Tibial nerve (tissue), 4 donors: ENCODE results near the gene C11orf65. TPM values are rescaled to one million over a fixed set of nuclear protein-coding genes. Genes with fewer than 3 reads are reported as not detected.

ENCODE experiments used
- DNase-seq, 2 donors: peaks; one replicate each; pipeline ENCODE4 v3.0.0-alpha.2; 2019; ENCODE audit warnings: low spot score in 2 of 2
- H3K27ac ChIP-seq, 4 donors: fragments of 200-600 bp; sonication (generic) in 3 of 4; one replicate each; pipeline ENCODE4 v1.5.1; 2017 to 2019; ENCODE audit warnings: mild to moderate bottlenecking in 1 of 4
- H3K27me3 ChIP-seq, 2 donors: fragments of 200-600 bp; sonication (generic) in 1 of 2; one replicate each; pipeline versions ENCODE4 v1.5.1 to v1.6.0; 2017 to 2019
- H3K36me3 ChIP-seq, 3 donors: fragments of 200-600 bp; sonication (generic); one replicate each; pipeline ENCODE4 v1.5.1; 2018 to 2019
- H3K4me1 ChIP-seq, 4 donors: fragments of 200-600 bp; sonication (generic) in 3 of 4; one replicate each; pipeline ENCODE4 v1.5.1; 2017 to 2019
- H3K4me3 ChIP-seq, 4 donors: fragments of 200-600 bp; sonication (generic) in 3 of 4; one replicate each; pipeline ENCODE4 v1.5.1; 2017 to 2019; ENCODE audit warnings: mild to moderate bottlenecking in 1 of 4, moderate library complexity in 1 of 4
- H3K9me3 ChIP-seq, 4 donors: fragments of 200-600 bp; sonication (generic) in 3 of 4; one replicate each; pipeline ENCODE4 v1.5.1; 2017 to 2019
- EP300 ChIP-seq, 2 donors: sonication (generic); formaldehyde crosslinking; IDR thresholded peaks; one replicate each; pipeline ENCODE4 v1.6.1; 2017; ENCODE audit warnings: antibody characterized with exemption in 2 of 2, mild to moderate bottlenecking in 1 of 2
- POLR2A ChIP-seq, 2 donors: fragments of 450-650 bp; IDR thresholded peaks; one replicate each; pipeline ENCODE4 v1.6.1; 2017; ENCODE audit warnings: antibody characterized with exemption in 2 of 2, mild to moderate bottlenecking in 2 of 2, moderate library complexity in 2 of 2
- WGBS, 2 donors: methylation state at CpG; one replicate each; pipeline ENCODE4 v1.1.5; 2018; 5-methylcytosine and 5-hydroxymethylcytosine counted together
- total RNA-seq, 4 donors: library from RNA; depleted of rRNA; stranded (reverse); fragments of >200 nt; gene quantifications; one replicate each; pipeline ENCODE4 v1.1.0, GENCODE V29; 2016
- TF ChIP-seq, protein P1 (sequence below), 5 experiments: fragments of 200-600 bp in 3 of 5; fragments of 450-650 bp in 2 of 5; sonication (generic) in 3 of 5; IDR thresholded peaks; one replicate each; pipeline ENCODE4 v1.5.1; 2016 to 2019; ENCODE audit warnings: antibody characterized with exemption in 5 of 5, mild to moderate bottlenecking in 3 of 5, moderate library complexity in 2 of 5

The C11orf65 gene, protein sequence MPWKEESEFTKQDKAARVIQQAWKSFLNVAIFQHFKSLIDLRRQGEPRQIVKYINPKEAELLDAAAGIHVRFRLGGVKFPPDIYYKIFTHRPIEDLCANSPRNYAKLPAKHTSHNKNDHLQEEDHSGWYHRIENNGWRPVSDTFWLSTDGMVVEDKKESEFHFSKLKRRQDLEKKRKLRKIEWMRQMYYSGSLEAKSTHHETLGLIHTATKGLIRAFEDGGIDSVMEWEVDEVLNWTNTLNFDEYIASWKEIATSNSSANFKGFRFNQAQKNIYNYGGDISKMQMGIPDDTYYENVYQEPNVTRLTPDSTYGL
- total RNA-seq: 1 to 10 TPM in 1 of 4 donors, under 1 TPM in 2, not detected in 1; 0.59 to 3.7 (median 0.84) TPM

DNA sequence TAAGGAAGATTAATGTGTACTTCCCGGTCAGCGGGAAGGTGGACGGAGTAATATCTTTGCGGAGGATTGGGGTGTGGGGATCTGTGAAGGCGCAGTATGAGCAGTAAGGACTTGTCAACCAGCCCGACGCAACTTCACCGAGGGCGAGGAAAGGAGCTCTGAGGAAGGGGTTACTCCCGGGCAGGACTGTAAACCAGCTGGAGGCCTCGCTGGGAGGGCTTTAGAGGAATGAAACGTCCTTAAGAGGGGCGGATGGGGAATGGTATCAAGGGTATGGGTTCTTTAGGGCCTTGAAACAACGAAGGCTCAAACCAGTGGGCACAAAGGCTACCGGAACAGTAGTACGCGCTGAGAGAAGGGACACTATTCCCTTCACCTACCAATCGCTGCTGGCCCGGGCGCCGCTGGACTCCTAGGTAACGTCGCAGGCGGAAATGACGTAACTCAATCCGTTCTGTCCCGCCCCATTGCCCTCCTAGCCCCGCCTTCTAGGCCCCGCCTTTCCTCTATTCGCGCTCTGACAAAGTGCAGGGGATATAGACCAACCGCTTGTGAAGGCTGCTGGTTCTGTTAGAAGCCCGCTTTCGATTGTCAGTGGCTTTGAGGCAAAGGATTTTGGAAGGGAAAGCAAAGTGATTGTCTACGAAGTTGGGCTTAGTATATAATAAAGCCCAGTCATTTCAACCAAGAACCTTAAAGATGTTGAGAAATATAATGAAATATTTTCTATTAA lies at the start of gene C11orf65:
C11orf65 (minus strand) TSS at position 439 of the 733 bp plus-strand sequence. CDS start 5,970 bp downstream, outside the sequence.
- 0 to 1% methylated on average over 34 to 35 of the region's 35 CpGs for WGBS, 2 donors
- TF ChIP-seq, protein P1, sequence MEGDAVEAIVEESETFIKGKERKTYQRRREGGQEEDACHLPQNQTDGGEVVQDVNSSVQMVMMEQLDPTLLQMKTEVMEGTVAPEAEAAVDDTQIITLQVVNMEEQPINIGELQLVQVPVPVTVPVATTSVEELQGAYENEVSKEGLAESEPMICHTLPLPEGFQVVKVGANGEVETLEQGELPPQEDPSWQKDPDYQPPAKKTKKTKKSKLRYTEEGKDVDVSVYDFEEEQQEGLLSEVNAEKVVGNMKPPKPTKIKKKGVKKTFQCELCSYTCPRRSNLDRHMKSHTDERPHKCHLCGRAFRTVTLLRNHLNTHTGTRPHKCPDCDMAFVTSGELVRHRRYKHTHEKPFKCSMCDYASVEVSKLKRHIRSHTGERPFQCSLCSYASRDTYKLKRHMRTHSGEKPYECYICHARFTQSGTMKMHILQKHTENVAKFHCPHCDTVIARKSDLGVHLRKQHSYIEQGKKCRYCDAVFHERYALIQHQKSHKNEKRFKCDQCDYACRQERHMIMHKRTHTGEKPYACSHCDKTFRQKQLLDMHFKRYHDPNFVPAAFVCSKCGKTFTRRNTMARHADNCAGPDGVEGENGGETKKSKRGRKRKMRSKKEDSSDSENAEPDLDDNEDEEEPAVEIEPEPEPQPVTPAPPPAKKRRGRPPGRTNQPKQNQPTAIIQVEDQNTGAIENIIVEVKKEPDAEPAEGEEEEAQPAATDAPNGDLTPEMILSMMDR (IDR thresholded peaks at IDR 0.05): no peak
- TF ChIP-seq POLR2A (IDR thresholded peaks at IDR 0.05) (peak; percentile 96 to 99), EP300 (IDR thresholded peaks at IDR 0.05) (peak; percentile 66 to 99)
- H3K9me3 ChIP-seq: no peaks in the 10 kb centered on the region
- H3K36me3 ChIP-seq: no peaks in the 10 kb centered on the region
- no peaks in the 10 kb centered on the region for H3K27me3 ChIP-seq
- H3K4me3 ChIP-seq: peak within 1 kb of the TSS; percentile 50 to 80 (median 74)
- H3K27ac ChIP-seq: peak within 1 kb of the TSS; percentile 97 to 99 (median 97)
- DNase-seq: peak; percentile 94 to 96
- peaks cover 0 to 13% (median 5%) of the 10 kb centered on the region in 4 donors for H3K4me1 ChIP-seq

DNA sequence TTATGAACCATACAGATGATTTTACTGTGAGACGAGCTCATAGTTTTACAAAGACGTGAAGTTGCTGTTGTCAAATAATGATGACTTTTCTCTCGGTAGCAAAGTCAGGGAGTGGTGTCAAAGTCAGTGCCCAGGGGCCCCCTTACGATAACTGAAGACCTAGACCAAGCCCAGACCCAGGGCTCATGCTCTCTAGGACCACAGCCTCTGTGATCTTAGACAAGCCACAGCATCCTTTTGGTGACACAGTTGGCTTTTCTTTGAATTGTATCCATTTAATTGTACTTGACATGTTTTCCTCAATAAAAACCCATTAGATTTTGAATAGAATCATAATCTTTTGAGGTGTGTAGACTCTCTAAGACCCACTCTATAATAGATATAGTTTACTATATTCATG lies 48.8 kb upstream of the C11orf65 start:
- no peaks in the 10 kb centered on the region for H3K4me1 ChIP-seq
- no peak overlapping the region for H3K4me3 ChIP-seq
- TF ChIP-seq, protein P1 (IDR thresholded peaks at IDR 0.05): no peak
- TF ChIP-seq POLR2A (IDR thresholded peaks at IDR 0.05): no peak
- TF ChIP-seq EP300 (IDR thresholded peaks at IDR 0.05): no peak
- 88 to 91% methylated on average over 4 of the region's 4 CpGs for WGBS, 2 donors
- peaks cover 0 to 10% (median 0%) of the 10 kb centered on the region in 3 donors for H3K36me3 ChIP-seq
- no peak for DNase-seq
- no peaks in the 10 kb centered on the region for H3K27me3 ChIP-seq
- H3K27ac ChIP-seq: no peak overlapping the region
- H3K9me3 ChIP-seq: no peaks in the 10 kb centered on the region

DNA sequence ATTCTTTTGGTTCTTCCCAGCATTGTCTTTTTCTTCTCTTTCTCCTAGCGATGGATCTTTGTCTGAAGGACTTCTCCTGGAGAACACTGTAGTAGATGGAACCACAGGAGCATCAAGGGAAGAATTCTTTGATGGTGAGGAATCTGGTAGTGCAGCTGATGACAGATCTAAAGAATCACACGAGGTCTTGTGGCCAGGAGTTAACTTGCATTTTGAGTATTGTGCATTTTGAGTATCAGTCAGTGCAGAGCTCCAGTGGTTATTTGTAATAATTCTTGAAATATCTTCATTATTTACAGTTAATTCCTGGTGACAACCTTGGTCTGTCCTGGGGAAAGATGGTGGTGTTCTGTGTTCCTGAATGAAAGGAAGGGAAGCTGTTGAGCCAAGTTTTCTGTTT lies 45.4 kb upstream of the C11orf65 start:
- no peaks in the 10 kb centered on the region for H3K4me1 ChIP-seq
- H3K27me3 ChIP-seq: no peaks in the 10 kb centered on the region
- WGBS, 2 donors: 79 to 85% methylated on average over 2 of the region's 2 CpGs
- no peak overlapping the region for H3K4me3 ChIP-seq
- H3K9me3 ChIP-seq: no peaks in the 10 kb centered on the region
- DNase-seq: no peak
- peaks cover 0 to 10% (median 0%) of the 10 kb centered on the region in 3 donors for H3K36me3 ChIP-seq
- no peak overlapping the region for H3K27ac ChIP-seq
- no peak for TF ChIP-seq EP300 (IDR thresholded peaks at IDR 0.05)

DNA sequence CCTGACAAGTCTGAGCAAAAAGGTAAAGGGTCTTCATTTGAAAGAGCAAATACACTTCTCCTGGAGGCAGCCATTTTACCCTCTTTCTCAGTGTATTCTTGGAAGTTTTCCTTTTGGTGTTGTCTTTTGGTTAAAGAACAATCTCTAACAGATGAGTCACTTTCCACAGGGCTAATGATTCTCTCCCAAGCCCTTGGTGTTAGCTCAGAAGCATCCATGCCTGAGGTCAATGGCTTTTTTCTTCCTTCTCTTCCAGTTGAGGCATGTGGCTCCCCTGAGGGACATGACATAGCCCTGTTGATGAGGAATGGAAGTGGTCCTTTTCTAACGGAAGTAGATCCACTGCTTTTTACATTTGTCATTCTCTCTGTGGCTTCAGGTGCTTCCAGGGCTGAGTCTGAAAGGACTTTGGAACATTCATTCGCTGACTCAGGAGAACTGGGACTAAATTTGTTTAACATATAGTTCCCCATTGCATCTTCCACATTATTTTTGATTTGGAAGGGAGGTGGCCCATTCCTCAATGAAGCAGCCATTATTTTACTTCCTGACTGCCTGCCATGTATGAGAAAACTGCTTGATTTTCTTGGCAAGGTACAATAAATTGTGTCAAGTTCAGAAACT lies 44.6 kb upstream of the C11orf65 start:
- Histone ChIP-seq H3K27me3 (no peaks in the 10 kb centered on the region), H3K4me1 (no peaks in the 10 kb centered on the region), H3K4me3 (no peak overlapping the region), H3K9me3 (no peaks in the 10 kb centered on the region), H3K27ac (no peak overlapping the region), H3K36me3 (peaks cover 0 to 10% (median 0%) of the 10 kb centered on the region in 3 donors)
- no peak for DNase-seq
- TF ChIP-seq, protein P1 (IDR thresholded peaks at IDR 0.05): no peak
- TF ChIP-seq POLR2A (IDR thresholded peaks at IDR 0.05) (no peak), EP300 (IDR thresholded peaks at IDR 0.05) (no peak)
- 83% methylated on average over 2 of the region's 2 CpGs for WGBS, 2 donors

DNA sequence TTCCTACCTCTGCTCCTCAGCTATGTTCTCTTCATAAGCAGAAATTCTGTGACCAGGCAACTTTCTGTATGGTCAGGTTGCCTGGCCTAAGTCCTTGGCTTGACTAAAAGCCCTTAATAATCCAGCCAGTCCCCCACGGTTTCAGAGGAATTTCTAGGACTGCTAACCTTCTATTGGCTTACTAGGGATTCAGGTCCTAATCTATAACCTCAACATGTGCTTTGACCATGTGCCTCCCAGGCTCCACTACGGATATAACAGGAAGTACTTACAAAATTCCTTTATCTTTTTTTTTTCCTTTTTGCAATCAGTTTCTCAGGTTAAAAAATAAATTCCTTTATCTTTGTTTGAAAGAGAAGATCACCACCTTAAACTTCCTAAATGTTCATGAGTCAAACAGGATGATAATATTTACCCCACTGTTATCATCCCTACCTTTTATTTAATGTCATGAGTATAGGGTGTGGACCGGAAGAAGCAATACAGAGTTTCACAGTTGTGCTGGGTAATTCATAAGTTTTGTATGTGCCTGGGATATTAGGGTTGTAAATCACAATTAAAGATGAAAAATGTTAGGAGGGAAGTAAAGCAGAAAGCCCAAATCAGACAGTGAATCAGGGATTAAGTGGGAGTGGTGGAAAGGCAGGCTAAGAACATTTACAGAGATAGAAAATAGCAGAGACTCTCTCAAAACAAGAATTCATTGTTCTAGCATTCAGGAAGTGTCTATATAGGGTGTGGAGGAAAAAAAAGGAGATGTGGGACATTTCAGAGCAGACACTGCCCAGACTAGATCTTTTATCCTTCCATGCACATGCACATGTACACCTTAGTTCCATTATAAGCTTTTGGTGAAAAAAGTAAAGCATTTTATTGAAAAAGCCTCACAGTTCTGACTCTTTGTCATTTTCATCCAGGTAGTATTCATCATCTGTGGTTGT lies 41.6 kb upstream of the C11orf65 start:
- 53 to 66% methylated on average over 3 of the region's 3 CpGs for WGBS, 2 donors
- Histone ChIP-seq H3K27ac (no peak overlapping the region), H3K4me1 (no peaks in the 10 kb centered on the region), H3K9me3 (no peaks in the 10 kb centered on the region), H3K4me3 (no peak overlapping the region), H3K36me3 (peaks cover 0 to 3% (median 0%) of the 10 kb centered on the region in 3 donors), H3K27me3 (no peaks in the 10 kb centered on the region)
- DNase-seq: no peak
- TF ChIP-seq EP300 (IDR thresholded peaks at IDR 0.05): no peak
- TF ChIP-seq POLR2A (IDR thresholded peaks at IDR 0.05): no peak
- TF ChIP-seq, protein P1 (IDR thresholded peaks at IDR 0.05): no peak
